IPS DF 19.7 (cell line): ENCODE data around the gene PTGER2.

Experiments
- DNase-seq: peaks from one replicate; pipeline ENCODE4 v3.0.0-alpha.2; 2013; ENCODE audit warnings: low read depth, low spot score

The PTGER2 gene

GRCh38 chr14:52370406-52370935, 56.4 kb downstream of the PTGER2 start:
- DNase-seq, result no peak

DNA sequence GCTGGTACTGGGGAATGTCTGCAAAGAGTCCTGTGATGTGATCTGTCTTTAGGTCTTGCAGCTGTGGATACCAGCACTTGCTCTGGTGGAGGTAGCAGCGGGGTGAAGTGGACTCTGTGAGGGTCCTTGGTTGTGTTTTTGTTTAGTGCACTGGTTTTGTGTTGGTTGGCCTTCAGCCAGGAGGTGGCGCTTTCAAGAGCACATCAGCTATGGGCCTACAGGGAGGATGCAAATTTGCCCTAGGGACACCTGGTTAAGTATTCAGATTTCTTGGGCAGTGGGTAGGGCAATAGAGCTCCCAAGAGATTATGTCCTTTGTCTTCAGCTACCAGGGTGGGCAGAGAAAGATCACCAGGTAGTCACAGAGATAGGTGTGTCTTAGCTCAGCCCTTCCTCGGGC, 63.8 kb downstream of the PTGER2 start:
- peak; percentile 15 for DNase-seq
